Ishikawa (cell line): ENCODE measurements around the gene CNTROB.

Source experiments
- CEBPB ChIP-seq: IDR thresholded peaks from 2 replicates; pipeline ENCODE4 v1.6.1; 2012
- CREB1 ChIP-seq: IDR thresholded peaks from 2 replicates; pipeline ENCODE4 v1.6.1; 2012; ENCODE audit warnings: low read depth
- EGR1 ChIP-seq: IDR thresholded peaks from 2 replicates; pipeline ENCODE4 v1.6.1; 2012
- EP300 ChIP-seq: IDR thresholded peaks from 2 replicates; pipeline ENCODE4 v1.6.1; 2012; ENCODE audit warnings: borderline replicate concordance
- FOXM1 ChIP-seq: IDR thresholded peaks from 2 replicates; pipeline ENCODE4 v1.6.1; 2012; ENCODE audit warnings: low read depth, borderline replicate concordance
- NFIC ChIP-seq: IDR thresholded peaks from 2 replicates; pipeline ENCODE4 v1.6.1; 2012
- RAD21 ChIP-seq: IDR thresholded peaks from 2 replicates; pipeline ENCODE4 v1.6.1; 2012; ENCODE audit warnings: low read depth
- TAF1 ChIP-seq: IDR thresholded peaks from 2 replicates; pipeline ENCODE4 v1.6.1; 2012; ENCODE audit warnings: low read depth, mild to moderate bottlenecking
- TCF12 ChIP-seq: IDR thresholded peaks from 2 replicates; pipeline ENCODE4 v1.6.1; 2012; ENCODE audit warnings: low read depth
- TEAD4 ChIP-seq: IDR thresholded peaks from 2 replicates; pipeline ENCODE4 v1.6.1; 2012
- YY1 ChIP-seq: IDR thresholded peaks from 2 replicates; pipeline ENCODE4 v1.6.1; 2012; ENCODE audit warnings: low read depth
- ZBTB7A ChIP-seq: IDR thresholded peaks from 2 replicates; pipeline ENCODE4 v1.6.1; 2012; ENCODE audit warnings: low read depth
- TF ChIP-seq, protein P1 (sequence below): IDR thresholded peaks from 2 replicates; pipeline ENCODE4 v1.6.1; 2012
- TF ChIP-seq, protein P2 (sequence below): IDR thresholded peaks from 2 replicates; pipeline ENCODE4 v1.6.1; 2012
- TF ChIP-seq, protein P3 (sequence below): IDR thresholded peaks from 2 replicates; pipeline ENCODE4 v1.6.1; 2012; ENCODE audit warnings: low read depth, mild to moderate bottlenecking

Gene CNTROB

DNA sequence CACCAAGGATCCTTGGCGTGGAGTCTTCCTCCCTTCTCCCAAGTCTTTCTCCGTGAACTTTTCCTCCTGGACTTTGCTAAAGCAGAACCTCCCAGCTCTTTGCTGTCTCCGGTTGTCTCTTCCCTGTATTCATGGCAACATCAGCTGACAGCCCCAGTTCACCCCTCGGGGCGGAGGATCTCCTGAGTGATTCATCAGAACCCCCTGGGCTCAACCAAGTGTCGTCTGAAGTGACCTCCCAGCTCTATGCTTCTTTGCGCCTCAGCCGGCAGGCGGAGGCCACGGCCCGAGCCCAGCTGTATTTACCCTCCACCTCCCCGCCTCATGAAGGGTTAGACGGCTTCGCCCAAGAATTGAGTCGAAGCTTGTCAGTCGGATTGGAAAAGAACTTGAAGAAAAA lies 943 bp downstream of the CNTROB start:
- TF ChIP-seq EP300 (no peak), NFIC (no peak), YY1 (no peak), EGR1 (no peak), TCF12 (no peak), CREB1 (no peak)
- TF ChIP-seq, protein P1, sequence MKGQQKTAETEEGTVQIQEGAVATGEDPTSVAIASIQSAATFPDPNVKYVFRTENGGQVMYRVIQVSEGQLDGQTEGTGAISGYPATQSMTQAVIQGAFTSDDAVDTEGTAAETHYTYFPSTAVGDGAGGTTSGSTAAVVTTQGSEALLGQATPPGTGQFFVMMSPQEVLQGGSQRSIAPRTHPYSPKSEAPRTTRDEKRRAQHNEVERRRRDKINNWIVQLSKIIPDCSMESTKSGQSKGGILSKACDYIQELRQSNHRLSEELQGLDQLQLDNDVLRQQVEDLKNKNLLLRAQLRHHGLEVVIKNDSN: no peak
- TF ChIP-seq, protein P2, sequence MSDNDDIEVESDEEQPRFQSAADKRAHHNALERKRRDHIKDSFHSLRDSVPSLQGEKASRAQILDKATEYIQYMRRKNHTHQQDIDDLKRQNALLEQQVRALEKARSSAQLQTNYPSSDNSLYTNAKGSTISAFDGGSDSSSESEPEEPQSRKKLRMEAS: no peak
- TF ChIP-seq, protein P3, sequence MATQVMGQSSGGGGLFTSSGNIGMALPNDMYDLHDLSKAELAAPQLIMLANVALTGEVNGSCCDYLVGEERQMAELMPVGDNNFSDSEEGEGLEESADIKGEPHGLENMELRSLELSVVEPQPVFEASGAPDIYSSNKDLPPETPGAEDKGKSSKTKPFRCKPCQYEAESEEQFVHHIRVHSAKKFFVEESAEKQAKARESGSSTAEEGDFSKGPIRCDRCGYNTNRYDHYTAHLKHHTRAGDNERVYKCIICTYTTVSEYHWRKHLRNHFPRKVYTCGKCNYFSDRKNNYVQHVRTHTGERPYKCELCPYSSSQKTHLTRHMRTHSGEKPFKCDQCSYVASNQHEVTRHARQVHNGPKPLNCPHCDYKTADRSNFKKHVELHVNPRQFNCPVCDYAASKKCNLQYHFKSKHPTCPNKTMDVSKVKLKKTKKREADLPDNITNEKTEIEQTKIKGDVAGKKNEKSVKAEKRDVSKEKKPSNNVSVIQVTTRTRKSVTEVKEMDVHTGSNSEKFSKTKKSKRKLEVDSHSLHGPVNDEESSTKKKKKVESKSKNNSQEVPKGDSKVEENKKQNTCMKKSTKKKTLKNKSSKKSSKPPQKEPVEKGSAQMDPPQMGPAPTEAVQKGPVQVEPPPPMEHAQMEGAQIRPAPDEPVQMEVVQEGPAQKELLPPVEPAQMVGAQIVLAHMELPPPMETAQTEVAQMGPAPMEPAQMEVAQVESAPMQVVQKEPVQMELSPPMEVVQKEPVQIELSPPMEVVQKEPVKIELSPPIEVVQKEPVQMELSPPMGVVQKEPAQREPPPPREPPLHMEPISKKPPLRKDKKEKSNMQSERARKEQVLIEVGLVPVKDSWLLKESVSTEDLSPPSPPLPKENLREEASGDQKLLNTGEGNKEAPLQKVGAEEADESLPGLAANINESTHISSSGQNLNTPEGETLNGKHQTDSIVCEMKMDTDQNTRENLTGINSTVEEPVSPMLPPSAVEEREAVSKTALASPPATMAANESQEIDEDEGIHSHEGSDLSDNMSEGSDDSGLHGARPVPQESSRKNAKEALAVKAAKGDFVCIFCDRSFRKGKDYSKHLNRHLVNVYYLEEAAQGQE: no peak

- TF ChIP-seq, protein P2: no peak
- TF ChIP-seq FOXM1 (no peak), RAD21 (no peak), TCF12 (no peak), ZBTB7A (no peak), CREB1 (no peak), NFIC (no peak), EGR1 (no peak), TAF1 (no peak), CEBPB (no peak), EP300 (no peak), TEAD4 (no peak), YY1 (no peak)
- TF ChIP-seq, protein P1: no peak
- TF ChIP-seq, protein P3: no peak
Observed at GRCh38 chr17:7935859-7936258, 3.9 kb downstream of the CNTROB start.

DNA sequence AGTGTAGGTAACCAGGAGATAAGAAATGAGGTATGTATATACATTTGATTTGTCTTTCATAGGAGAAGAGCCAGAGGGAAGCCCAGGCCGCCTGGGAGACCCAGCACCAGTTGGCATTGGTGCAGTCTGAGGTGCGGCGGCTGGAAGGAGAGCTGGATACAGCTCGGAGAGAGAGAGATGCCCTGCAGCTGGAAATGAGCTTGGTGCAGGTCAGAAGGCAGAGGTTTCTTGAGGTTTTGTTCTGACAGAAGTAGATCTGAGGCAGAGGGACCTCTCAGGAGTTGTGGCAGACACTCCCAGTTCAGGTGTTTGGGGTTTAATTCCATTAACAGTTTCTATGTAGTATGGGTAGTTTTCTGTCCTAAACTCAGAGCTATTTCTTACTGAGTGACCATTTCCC lies 8.0 kb downstream of the CNTROB start:
- TF ChIP-seq EGR1 (no peak), TCF12 (no peak)

- TF ChIP-seq FOXM1 (no peak), TCF12 (no peak), RAD21 (no peak), TEAD4 (no peak)
Observed at GRCh38 chr17:7940743-7941142, 8.7 kb downstream of the CNTROB start.

- TF ChIP-seq, protein P3: no peak
- TF ChIP-seq EP300 (no peak), CREB1 (no peak), ZBTB7A (no peak), FOXM1 (no peak), TAF1 (no peak), EGR1 (no peak)
- TF ChIP-seq, protein P1: no peak
Observed at GRCh38 chr17:7943291-7943690, 11.3 kb downstream of the CNTROB start.
